Measurements from ENCODE around the gene FAM149A. TPM values are rescaled to one million over a fixed set of nuclear protein-coding genes. Genes with fewer than 3 reads are reported as not detected.

Gene FAM149A
- total and polyA plus RNA-seq, 2 experiments from 2014 or later: 10.8 to 13.3 TPM

DNA sequence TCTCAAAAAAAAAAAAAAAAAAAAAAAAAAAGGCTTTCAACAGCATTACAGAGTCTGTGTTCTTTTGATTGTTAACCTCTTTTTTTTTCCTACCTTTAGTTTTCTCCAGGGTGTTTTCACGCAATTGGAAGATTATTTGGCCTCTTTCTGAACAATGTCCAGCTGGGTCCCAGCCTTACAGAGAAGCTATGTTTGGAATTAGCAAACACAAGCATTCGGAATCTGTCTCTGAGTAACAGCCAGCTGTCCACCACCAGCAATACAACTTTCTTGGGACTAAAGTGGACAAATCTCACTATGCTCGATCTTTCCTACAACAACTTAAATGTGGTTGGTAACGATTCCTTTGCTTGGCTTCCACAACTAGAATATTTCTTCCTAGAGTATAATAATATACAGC is 22.3 kb upstream of the FAM149A start (continued):
- TF ChIP-seq, protein P1, sequence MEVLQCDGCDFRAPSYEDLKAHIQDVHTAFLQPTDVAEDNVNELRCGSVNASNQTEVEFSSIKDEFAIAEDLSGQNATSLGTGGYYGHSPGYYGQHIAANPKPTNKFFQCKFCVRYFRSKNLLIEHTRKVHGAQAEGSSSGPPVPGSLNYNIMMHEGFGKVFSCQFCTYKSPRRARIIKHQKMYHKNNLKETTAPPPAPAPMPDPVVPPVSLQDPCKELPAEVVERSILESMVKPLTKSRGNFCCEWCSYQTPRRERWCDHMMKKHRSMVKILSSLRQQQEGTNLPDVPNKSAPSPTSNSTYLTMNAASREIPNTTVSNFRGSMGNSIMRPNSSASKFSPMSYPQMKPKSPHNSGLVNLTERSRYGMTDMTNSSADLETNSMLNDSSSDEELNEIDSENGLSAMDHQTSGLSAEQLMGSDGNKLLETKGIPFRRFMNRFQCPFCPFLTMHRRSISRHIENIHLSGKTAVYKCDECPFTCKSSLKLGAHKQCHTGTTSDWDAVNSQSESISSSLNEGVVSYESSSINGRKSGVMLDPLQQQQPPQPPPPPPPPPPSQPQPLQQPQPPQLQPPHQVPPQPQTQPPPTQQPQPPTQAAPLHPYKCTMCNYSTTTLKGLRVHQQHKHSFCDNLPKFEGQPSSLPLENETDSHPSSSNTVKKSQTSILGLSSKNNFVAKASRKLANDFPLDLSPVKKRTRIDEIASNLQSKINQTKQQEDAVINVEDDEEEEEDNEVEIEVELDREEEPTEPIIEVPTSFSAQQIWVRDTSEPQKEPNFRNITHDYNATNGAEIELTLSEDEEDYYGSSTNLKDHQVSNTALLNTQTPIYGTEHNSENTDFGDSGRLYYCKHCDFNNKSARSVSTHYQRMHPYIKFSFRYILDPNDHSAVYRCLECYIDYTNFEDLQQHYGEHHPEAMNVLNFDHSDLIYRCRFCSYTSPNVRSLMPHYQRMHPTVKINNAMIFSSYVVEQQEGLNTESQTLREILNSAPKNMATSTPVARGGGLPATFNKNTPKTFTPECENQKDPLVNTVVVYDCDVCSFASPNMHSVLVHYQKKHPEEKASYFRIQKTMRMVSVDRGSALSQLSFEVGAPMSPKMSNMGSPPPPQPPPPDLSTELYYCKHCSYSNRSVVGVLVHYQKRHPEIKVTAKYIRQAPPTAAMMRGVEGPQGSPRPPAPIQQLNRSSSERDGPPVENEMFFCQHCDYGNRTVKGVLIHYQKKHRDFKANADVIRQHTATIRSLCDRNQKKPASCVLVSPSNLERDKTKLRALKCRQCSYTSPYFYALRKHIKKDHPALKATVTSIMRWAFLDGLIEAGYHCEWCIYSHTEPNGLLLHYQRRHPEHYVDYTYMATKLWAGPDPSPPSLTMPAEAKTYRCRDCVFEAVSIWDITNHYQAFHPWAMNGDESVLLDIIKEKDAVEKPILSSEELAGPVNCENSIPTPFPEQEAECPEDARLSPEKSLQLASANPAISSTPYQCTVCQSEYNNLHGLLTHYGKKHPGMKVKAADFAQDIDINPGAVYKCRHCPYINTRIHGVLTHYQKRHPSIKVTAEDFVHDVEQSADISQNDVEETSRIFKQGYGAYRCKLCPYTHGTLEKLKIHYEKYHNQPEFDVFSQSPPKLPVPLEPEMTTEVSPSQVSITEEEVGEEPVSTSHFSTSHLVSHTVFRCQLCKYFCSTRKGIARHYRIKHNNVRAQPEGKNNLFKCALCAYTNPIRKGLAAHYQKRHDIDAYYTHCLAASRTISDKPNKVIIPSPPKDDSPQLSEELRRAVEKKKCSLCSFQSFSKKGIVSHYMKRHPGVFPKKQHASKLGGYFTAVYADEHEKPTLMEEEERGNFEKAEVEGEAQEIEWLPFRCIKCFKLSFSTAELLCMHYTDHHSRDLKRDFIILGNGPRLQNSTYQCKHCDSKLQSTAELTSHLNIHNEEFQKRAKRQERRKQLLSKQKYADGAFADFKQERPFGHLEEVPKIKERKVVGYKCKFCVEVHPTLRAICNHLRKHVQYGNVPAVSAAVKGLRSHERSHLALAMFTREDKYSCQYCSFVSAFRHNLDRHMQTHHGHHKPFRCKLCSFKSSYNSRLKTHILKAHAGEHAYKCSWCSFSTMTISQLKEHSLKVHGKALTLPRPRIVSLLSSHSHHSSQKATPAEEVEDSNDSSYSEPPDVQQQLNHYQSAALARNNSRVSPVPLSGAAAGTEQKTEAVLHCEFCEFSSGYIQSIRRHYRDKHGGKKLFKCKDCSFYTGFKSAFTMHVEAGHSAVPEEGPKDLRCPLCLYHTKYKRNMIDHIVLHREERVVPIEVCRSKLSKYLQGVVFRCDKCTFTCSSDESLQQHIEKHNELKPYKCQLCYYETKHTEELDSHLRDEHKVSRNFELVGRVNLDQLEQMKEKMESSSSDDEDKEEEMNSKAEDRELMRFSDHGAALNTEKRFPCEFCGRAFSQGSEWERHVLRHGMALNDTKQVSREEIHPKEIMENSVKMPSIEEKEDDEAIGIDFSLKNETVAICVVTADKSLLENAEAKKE (CRISPR knock-in tag; IDR thresholded peaks at IDR 0.05): no peak
- TF ChIP-seq ZNF331 (CRISPR knock-in tag; IDR thresholded peaks at IDR 0.05; ENCODE audit: low read depth) (no peak), POLR2AphosphoS5 (IDR thresholded peaks at IDR 0.05; ENCODE audit: low read depth) (no peak), JUNB (IDR thresholded peaks at IDR 0.05; ENCODE audit: unreplicated experiment) (no peak), EZH2phosphoT487 (IDR thresholded peaks at IDR 0.05; ENCODE audit: unreplicated experiment) (no peak), NANOG (IDR thresholded peaks at IDR 0.05; ENCODE audit: borderline replicate concordance) (no peak), ZNF114 (CRISPR knock-in tag; IDR thresholded peaks at IDR 0.05) (no peak)
- TF ChIP-seq, protein P2, sequence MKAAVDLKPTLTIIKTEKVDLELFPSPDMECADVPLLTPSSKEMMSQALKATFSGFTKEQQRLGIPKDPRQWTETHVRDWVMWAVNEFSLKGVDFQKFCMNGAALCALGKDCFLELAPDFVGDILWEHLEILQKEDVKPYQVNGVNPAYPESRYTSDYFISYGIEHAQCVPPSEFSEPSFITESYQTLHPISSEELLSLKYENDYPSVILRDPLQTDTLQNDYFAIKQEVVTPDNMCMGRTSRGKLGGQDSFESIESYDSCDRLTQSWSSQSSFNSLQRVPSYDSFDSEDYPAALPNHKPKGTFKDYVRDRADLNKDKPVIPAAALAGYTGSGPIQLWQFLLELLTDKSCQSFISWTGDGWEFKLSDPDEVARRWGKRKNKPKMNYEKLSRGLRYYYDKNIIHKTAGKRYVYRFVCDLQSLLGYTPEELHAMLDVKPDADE (IDR thresholded peaks at IDR 0.05): no peak
- TF ChIP-seq, protein P3, sequence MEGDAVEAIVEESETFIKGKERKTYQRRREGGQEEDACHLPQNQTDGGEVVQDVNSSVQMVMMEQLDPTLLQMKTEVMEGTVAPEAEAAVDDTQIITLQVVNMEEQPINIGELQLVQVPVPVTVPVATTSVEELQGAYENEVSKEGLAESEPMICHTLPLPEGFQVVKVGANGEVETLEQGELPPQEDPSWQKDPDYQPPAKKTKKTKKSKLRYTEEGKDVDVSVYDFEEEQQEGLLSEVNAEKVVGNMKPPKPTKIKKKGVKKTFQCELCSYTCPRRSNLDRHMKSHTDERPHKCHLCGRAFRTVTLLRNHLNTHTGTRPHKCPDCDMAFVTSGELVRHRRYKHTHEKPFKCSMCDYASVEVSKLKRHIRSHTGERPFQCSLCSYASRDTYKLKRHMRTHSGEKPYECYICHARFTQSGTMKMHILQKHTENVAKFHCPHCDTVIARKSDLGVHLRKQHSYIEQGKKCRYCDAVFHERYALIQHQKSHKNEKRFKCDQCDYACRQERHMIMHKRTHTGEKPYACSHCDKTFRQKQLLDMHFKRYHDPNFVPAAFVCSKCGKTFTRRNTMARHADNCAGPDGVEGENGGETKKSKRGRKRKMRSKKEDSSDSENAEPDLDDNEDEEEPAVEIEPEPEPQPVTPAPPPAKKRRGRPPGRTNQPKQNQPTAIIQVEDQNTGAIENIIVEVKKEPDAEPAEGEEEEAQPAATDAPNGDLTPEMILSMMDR (conservative IDR thresholded peaks at IDR 0.05; ENCODE audit: low read depth in 2 of 2): no peak
